KOPT-K1 (cell line): Measurements from ENCODE around the gene FCSK.

Experiments
- H3K27ac ChIP-seq: fragments of 200-600 bp; sonication (generic); 2 replicates; pipeline ENCODE4 v1.5.1; 2016; ENCODE audit warnings: antibody characterized with exemption, mild to moderate bottlenecking, low read depth, low read length; ENCODE audit not compliant: poor library complexity, severe bottlenecking
- H3K36me3 ChIP-seq: fragments of 200-600 bp; sonication (generic); 2 replicates; pipeline ENCODE4 v1.5.1; 2017; ENCODE audit warnings: antibody characterized with exemption, mild to moderate bottlenecking, low read length, moderate library complexity; ENCODE audit not compliant: insufficient read depth
- H3K9me3 ChIP-seq: fragments of 200-600 bp; sonication (generic); 2 replicates; pipeline ENCODE4 v1.5.1; 2017; ENCODE audit warnings: antibody characterized with exemption, low read length, mild to moderate bottlenecking; ENCODE audit not compliant: insufficient read depth, poor library complexity, severe bottlenecking

The FCSK gene

GRCh38 chr16:70476272-70477020, 22.1 kb downstream of the FCSK start:
- H3K27ac ChIP-seq, result no peak overlapping the region
- H3K9me3 ChIP-seq, result no peaks in the 10 kb centered on the region
- peaks cover 29% of the 10 kb centered on the region for H3K36me3 ChIP-seq

DNA sequence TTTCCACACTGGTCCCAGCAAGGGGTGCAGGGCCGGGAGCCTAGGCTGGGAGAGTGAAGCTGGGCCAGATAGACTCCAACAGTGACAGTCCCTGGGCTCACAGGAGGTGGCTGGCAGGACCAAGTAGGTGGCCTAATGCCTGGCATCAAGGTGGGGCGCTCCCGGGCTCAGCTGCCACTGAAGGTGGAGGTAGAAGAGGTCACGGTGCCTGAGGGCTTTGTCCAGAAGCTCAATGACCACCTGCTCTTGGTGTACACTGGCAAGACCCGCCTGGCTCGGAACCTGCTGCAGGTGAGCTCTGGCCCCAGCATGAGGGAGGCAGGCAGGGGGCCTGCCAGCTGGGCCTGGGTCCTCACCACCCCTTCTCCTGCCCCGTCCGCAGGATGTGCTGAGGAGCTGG, 23.8 kb downstream of the FCSK start:
- H3K9me3 ChIP-seq, result no peaks in the 10 kb centered on the region
- H3K36me3 ChIP-seq, result peaks cover 44% of the 10 kb centered on the region
- no peak overlapping the region for H3K27ac ChIP-seq

GRCh38 chr16:70478912-70479341, 24.5 kb downstream of the FCSK start:
- Histone ChIP-seq H3K27ac (no peak overlapping the region), H3K36me3 (peaks cover 52% of the 10 kb centered on the region), H3K9me3 (no peaks in the 10 kb centered on the region)

DNA sequence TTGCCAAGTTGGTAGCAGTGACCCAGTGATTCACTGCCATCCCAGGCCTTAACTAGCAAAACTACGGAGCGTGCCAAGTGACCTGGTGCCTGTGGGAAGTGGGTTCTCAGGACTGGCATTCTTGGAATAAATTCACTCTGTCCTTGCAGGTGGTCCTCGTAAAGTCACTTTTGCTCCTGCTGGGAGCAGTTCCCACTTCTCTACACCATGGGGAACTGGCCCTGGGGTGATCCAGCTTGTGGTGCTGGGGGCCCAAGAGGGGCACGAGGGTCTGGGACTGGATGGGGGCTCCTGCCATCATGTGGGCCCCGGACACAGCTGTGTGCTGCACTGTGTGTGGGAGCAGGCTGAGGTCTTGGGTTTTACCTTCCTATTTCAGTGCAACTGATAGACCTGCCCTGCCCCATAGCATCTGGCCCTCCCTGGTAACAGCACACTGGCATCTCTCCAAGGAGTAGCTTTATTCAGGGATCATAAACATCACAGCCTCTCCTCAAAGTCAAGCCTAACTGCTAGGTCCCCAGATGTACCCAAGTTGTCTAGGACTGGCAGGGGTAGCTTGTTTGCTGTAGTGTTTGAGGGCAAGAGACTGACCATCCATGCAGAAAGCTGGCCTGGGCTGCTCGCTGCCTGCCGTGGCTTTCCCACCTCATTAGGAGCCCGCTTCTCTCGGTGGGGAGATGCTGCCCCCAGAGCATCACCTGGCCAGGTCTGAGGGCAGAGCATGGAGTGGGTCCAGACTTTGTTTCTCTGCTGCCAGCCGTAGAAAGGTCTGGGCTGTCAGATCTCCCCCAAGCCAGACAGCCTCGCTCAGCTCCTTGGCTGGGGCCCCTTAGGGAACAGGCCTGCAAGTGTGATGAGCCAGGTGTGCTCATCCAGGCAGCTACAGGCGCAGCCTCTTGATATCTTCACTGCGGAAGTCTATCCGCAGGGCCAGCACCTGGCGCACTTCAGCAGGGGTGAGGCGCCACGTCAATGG, 26.0 kb downstream of the FCSK start:
- Histone ChIP-seq H3K9me3 (no peaks in the 10 kb centered on the region), H3K27ac (no peak overlapping the region), H3K36me3 (peaks cover 54% of the 10 kb centered on the region)

DNA sequence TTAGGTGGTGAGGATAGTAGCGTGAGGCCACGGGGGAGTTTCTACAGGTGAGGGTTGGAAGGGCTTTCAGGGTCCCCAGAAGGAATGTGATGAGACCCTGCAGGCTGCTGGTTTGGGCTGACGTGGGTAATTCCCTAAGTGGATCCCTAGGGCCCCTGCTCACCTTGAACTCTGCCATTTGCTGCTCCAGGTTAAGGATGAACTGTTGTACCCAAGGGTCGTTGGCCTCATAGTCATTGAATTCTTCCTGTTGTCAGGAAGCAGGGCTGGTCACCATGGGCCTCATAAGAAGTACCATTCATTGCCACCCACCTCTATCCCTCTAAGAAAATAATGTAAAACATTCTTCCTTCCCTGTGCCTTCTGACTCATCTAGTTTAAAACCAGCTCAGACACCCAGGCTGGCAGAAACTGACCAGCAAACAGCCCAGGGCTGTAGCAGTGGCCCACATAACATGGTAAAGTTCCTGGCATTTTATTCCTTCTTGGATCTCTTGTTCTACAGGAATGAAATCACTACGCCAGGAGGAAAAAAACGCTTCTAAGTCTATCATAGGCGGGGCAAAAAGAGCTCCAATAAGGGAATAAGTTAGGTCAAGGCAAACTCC, 27.6 kb downstream of the FCSK start:
- H3K27ac ChIP-seq, result no peak overlapping the region
- H3K36me3 ChIP-seq, result peaks cover 60% of the 10 kb centered on the region
- no peaks in the 10 kb centered on the region for H3K9me3 ChIP-seq

GRCh38 chr16:70482624-70483023, 28.2 kb downstream of the FCSK start:
- Histone ChIP-seq H3K27ac (no peak overlapping the region), H3K9me3 (no peaks in the 10 kb centered on the region), H3K36me3 (peaks cover 60% of the 10 kb centered on the region)

DNA sequence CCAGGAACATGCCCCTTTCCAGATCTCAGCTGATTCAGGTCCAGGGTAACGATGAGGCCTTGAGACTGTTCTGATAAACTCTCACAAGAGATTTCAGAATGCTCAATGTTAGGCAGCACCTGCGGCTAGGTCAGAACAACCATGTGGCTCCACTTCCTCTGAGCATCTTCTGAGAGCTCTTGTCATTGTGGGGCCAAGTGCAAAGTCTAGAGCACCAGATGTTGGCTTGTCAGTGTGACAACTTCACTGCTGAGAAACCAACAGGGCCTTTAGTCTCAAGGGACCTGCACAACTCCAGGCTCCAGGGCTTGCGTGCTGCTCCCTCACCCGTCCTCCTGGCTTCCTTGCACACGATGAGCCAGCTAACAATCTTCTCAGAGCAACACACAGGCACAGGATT, 29.0 kb downstream of the FCSK start:
- H3K27ac ChIP-seq, result no peak overlapping the region
- peaks cover 60% of the 10 kb centered on the region for H3K36me3 ChIP-seq
- no peaks in the 10 kb centered on the region for H3K9me3 ChIP-seq

DNA sequence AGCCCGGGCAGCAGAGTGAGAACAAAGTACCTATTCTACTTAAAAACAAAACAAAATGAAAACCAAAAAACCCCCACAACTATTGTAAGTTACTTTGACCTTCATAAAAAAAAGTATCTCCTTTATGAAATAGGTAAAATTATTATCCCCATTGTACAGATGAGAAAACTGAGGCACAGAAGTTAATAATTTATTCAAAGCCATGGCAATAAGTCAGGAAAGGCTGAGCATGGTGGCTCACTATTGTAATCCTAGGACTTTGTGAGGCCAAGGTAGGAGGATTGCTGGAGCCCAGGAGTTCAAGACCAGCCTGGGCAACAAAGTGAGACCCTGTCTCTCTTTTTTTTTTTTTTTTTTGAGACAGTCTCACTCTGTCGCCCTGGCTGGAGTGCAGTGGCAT, 30.5 kb downstream of the FCSK start:
- peaks cover 51% of the 10 kb centered on the region for H3K36me3 ChIP-seq
- H3K27ac ChIP-seq, result no peak overlapping the region
- H3K9me3 ChIP-seq, result no peaks in the 10 kb centered on the region

DNA sequence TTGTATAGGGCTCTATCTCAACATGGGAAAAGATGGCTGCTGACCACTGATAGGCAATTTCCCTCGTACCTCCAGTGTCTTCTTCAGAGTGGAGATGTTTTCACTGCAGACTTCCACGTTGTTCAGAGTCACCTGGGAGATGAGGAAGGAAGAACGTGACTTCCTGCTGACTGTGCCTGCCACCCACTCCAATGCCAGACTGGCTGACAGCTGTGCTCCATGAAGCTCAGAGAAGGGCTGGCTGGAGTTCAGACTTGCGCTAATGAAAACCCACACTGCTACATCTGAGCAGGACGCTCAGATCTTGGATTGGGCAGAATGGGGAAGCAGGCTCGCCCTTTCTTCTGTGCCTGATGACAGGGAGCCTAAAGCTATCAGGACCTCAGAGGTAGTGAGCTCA, 35.9 kb downstream of the FCSK start:
- Histone ChIP-seq H3K36me3 (peaks cover 45% of the 10 kb centered on the region), H3K9me3 (no peaks in the 10 kb centered on the region), H3K27ac (no peak overlapping the region)

DNA sequence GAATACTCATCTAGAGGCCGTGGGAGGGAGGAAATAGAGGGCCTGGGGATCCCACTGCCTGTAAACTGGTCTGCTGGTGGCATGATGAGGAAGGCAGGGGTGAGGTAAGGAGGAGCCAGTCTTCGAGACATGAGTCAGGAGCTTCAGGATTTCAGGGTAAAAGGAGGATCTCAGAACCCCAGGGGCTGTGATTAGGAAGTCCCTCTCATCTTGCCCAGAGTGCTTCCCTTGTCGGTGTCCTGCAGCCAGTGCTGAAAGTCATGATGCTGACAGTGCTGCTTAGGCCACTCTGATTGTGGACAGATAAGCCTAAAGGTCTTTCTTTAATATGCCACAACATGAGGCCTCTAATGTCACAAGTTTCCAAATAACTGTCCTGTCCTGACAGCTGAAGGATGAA, 39.4 kb downstream of the FCSK start:
- Histone ChIP-seq H3K9me3 (no peaks in the 10 kb centered on the region), H3K36me3 (peaks cover 71% of the 10 kb centered on the region), H3K27ac (peak overlapping the region; percentile 6)

GRCh38 chr16:70494202-70494770, 39.9 kb downstream of the FCSK start:
- Histone ChIP-seq H3K36me3 (peaks cover 72% of the 10 kb centered on the region), H3K9me3 (no peaks in the 10 kb centered on the region), H3K27ac (peak overlapping the region; percentile 6)

GRCh38 chr16:70494777-70495176, 40.4 kb downstream of the FCSK start:
- H3K27ac ChIP-seq, result no peak overlapping the region
- peaks cover 68% of the 10 kb centered on the region for H3K36me3 ChIP-seq
- H3K9me3 ChIP-seq, result no peaks in the 10 kb centered on the region

DNA sequence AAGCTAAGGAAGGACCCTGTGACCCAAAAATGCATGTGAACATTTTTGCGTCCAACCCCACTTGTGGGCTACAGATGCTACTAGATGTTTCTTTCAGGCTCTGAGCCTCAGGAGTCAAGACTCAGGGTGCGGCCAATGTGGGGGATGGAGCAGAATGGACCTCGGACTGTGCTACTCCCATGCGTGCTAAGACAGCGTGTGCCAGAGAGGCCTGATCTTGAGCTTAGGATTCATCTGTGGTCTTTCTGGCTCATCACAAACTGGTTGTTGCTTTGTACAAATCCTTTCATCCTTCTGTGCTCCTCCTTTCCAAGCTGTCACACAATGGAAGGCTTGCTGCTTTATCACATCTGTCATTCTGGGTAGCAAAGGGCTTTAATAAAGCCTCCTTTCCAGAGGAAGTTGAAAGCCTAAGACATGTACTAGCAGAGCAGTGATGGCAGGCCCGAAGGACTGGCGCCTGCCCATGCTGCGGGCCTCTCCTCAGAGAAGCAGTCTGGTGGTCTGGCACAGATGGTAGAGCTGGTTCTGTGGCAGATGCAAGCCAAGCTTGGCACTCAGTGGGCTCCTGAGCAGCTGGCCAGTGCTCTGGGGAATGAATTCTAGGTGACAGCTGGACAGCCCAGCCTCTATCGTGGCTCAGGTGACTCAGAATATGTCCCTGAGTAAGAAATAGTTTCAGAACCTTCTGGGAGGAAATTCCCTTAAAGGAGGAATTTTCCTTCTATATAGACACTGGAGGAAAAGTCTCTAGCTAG, 41.2 kb downstream of the FCSK start:
- Histone ChIP-seq H3K27ac (no peak overlapping the region), H3K36me3 (peaks cover 64% of the 10 kb centered on the region), H3K9me3 (no peaks in the 10 kb centered on the region)

DNA sequence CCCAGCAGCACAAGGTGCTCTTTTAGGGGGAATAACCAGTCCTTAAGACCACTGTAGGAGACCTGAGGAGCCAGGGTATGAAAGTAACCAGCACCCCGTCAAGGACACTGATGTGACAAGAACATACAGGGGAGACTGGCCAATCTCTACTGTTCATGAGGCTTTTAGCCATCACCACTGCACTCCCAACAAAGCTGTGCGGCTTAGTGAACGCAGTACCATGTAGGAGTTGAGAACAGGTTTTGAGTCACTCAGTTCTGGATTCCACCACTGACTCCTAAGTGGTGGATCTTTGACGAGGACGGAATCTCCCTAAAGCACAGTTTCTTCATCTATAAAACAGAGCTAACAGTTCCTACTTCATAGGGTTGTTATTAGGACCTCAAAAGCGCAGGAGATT, 42.1 kb downstream of the FCSK start:
- peaks cover 63% of the 10 kb centered on the region for H3K36me3 ChIP-seq
- H3K9me3 ChIP-seq, result no peaks in the 10 kb centered on the region
- no peak overlapping the region for H3K27ac ChIP-seq
